IMR-90 (cell line): ENCODE results near the gene MACO1.

Experiments
- CHD1 ChIP-seq: IDR thresholded peaks from 2 replicates; pipeline ENCODE4 v1.6.1; 2012; ENCODE audit warnings: low read depth, low read length, improper control_type of control experiment
- CTCF ChIP-seq: conservative IDR thresholded peaks from 2 replicates; pipeline ENCODE4 v1.5.1; 2012; ENCODE audit warnings: mild to moderate bottlenecking, low read depth, low read length, improper control_type of control experiment
- ELK1 ChIP-seq: fragments of 150-350 bp; IDR thresholded peaks from 2 replicates; pipeline ENCODE4 v1.6.1; 2016; ENCODE audit warnings: low read depth, mild to moderate bottlenecking, low read length, moderate library complexity, borderline replicate concordance
- MAFK ChIP-seq: IDR thresholded peaks from 2 replicates; pipeline ENCODE4 v1.6.1; 2012; ENCODE audit warnings: low read depth, low read length, improper control_type of control experiment
- SMC3 ChIP-seq: fragments of 150-350 bp; IDR thresholded peaks from 2 replicates; pipeline ENCODE4 v1.6.1; 2016; ENCODE audit warnings: low read depth, mild to moderate bottlenecking, antibody characterized with exemption, low read length, moderate library complexity

GRCh38 chr1:25474439-25475047 is 43.8 kb downstream of the MACO1 start:
- TF ChIP-seq CTCF = no peak
- TF ChIP-seq ELK1 = no peak
- no peak for TF ChIP-seq CHD1
- TF ChIP-seq MAFK = no peak
- no peak for TF ChIP-seq SMC3
